ENCODE measurements around the gene FRG2.
"Not testable (repeated sequence)": the region's sequence is repeated elsewhere in the genome, so short reads cannot be mapped to it uniquely, and the experiment has no call there.

DNA sequence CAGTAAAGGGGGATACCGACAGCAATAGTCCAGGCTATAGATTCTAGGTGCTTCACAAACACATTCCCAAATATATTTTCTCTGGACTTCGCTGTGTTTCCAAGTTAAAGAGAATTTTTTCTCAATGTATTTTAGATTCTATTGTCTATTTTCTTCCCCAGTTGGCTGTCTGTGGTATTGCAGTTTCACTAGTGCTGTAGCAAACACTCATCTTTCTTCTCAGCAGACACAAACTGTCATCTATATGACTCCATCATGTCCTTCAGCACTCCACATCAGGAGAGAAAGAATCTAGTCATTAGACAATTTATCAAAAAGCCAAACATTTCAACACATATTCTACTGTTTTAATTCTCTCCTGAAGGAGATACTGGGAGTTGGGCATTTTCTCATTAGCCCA lies 37.3 kb upstream of the FRG2 start, which contains the start of gene DBET:
- not testable (repeated sequence) for TF ChIP-seq CTCF, POLR2A (IDR thresholded peaks at IDR 0.05)

All from uterus (tissue), 2 donors.